ENCODE results near the gene OR10V1.
"Not testable (repeated sequence)": the region's sequence is repeated elsewhere in the genome, so short reads cannot be mapped to it uniquely, and the experiment has no call there.

The OR10V1 gene

GRCh38 chr11:59691156-59691555 is 22.5 kb downstream of the OR10V1 start:
- Histone ChIP-seq H3K27ac (ENCODE audit: low read depth in 2 of 2, low read length in 2 of 2) (no peak overlapping the region), H3K4me1 (ENCODE audit: control insufficient read depth in 2 of 2, insufficient read depth in 2 of 2, low read length in 2 of 2) (peaks cover 4 to 9% of the 10 kb centered on the region in 2 donors), H3K4me3 (ENCODE audit: low read length in 2 of 2) (no peak overlapping the region), H3K9me3 (ENCODE audit: control insufficient read depth in 2 of 2, low read length in 2 of 2) (peaks cover 3 to 10% of the 10 kb centered on the region in 2 donors), H3K9ac (ENCODE audit: low read depth in 1 of 2, low read length in 2 of 2) (no peak overlapping the region), H3K36me3 (ENCODE audit: control insufficient read depth in 2 of 2, insufficient read depth in 2 of 2, low read length in 2 of 2) (no peaks in the 10 kb centered on the region), H3K27me3 (ENCODE audit: control insufficient read depth in 2 of 2, insufficient read depth in 2 of 2, low read length in 2 of 2) (no peaks in the 10 kb centered on the region)

GRCh38 chr11:59689015-59689414 is 24.6 kb downstream of the OR10V1 start:
- peaks cover 4 to 9% of the 10 kb centered on the region in 2 donors for H3K4me1 ChIP-seq (ENCODE audit: control insufficient read depth in 2 of 2, insufficient read depth in 2 of 2, low read length in 2 of 2)
- no peaks in the 10 kb centered on the region for H3K27me3 ChIP-seq (ENCODE audit: control insufficient read depth in 2 of 2, insufficient read depth in 2 of 2, low read length in 2 of 2)
- peak overlapping the region in 1 of 2 donors; percentile 3 for H3K4me3 ChIP-seq (ENCODE audit: low read length in 2 of 2)
- H3K9me3 ChIP-seq (ENCODE audit: control insufficient read depth in 2 of 2, low read length in 2 of 2): peaks cover 3 to 10% of the 10 kb centered on the region in 2 donors
- no peaks in the 10 kb centered on the region for H3K36me3 ChIP-seq (ENCODE audit: control insufficient read depth in 2 of 2, insufficient read depth in 2 of 2, low read length in 2 of 2)
- no peak overlapping the region for H3K9ac ChIP-seq (ENCODE audit: low read depth in 1 of 2, low read length in 2 of 2)
- no peak overlapping the region for H3K27ac ChIP-seq (ENCODE audit: low read depth in 2 of 2, low read length in 2 of 2)

- not testable (repeated sequence) for H3K9me3 ChIP-seq (ENCODE audit: control insufficient read depth in 2 of 2, low read length in 2 of 2); H3K36me3 ChIP-seq (ENCODE audit: control insufficient read depth in 2 of 2, insufficient read depth in 2 of 2, low read length in 2 of 2); H3K4me1 ChIP-seq (ENCODE audit: control insufficient read depth in 2 of 2, insufficient read depth in 2 of 2, low read length in 2 of 2); H3K9ac ChIP-seq (ENCODE audit: low read depth in 1 of 2, low read length in 2 of 2); H3K27me3 ChIP-seq (ENCODE audit: control insufficient read depth in 2 of 2, insufficient read depth in 2 of 2, low read length in 2 of 2); H3K4me3 ChIP-seq (ENCODE audit: low read length in 2 of 2); H3K27ac ChIP-seq (ENCODE audit: low read depth in 2 of 2, low read length in 2 of 2)
Measured at GRCh38 chr11:59681260-59681725, 32.4 kb downstream of the OR10V1 start.

- Histone ChIP-seq H3K9ac (ENCODE audit: low read depth in 1 of 2, low read length in 2 of 2) (peak overlapping the region in 1 of 2 donors; percentile 26), H3K9me3 (ENCODE audit: control insufficient read depth in 2 of 2, low read length in 2 of 2) (no peaks in the 10 kb centered on the region), H3K4me1 (ENCODE audit: control insufficient read depth in 2 of 2, insufficient read depth in 2 of 2, low read length in 2 of 2) (peaks cover 0 to 2% of the 10 kb centered on the region in 2 donors), H3K27ac (ENCODE audit: low read depth in 2 of 2, low read length in 2 of 2) (no peak overlapping the region), H3K36me3 (ENCODE audit: control insufficient read depth in 2 of 2, insufficient read depth in 2 of 2, low read length in 2 of 2) (no peaks in the 10 kb centered on the region), H3K4me3 (ENCODE audit: low read length in 2 of 2) (no peak overlapping the region), H3K27me3 (ENCODE audit: control insufficient read depth in 2 of 2, insufficient read depth in 2 of 2, low read length in 2 of 2) (no peaks in the 10 kb centered on the region)
Measured at GRCh38 chr11:59680287-59681154, 33.1 kb downstream of the OR10V1 start.

- no peaks in the 10 kb centered on the region for H3K9me3 ChIP-seq (ENCODE audit: control insufficient read depth in 2 of 2, low read length in 2 of 2)
- no peak overlapping the region for H3K27ac ChIP-seq (ENCODE audit: low read depth in 2 of 2, low read length in 2 of 2)
- H3K27me3 ChIP-seq (ENCODE audit: control insufficient read depth in 2 of 2, insufficient read depth in 2 of 2, low read length in 2 of 2): no peaks in the 10 kb centered on the region
- H3K36me3 ChIP-seq (ENCODE audit: control insufficient read depth in 2 of 2, insufficient read depth in 2 of 2, low read length in 2 of 2): no peaks in the 10 kb centered on the region
- H3K9ac ChIP-seq (ENCODE audit: low read depth in 1 of 2, low read length in 2 of 2): no peak overlapping the region
- peaks cover 0 to 2% of the 10 kb centered on the region in 2 donors for H3K4me1 ChIP-seq (ENCODE audit: control insufficient read depth in 2 of 2, insufficient read depth in 2 of 2, low read length in 2 of 2)
- no peak overlapping the region for H3K4me3 ChIP-seq (ENCODE audit: low read length in 2 of 2)
Measured at GRCh38 chr11:59679347-59679746, 34.3 kb downstream of the OR10V1 start.

- H3K27ac ChIP-seq (ENCODE audit: low read depth in 2 of 2, low read length in 2 of 2): no peak overlapping the region
- no peak overlapping the region for H3K9ac ChIP-seq (ENCODE audit: low read depth in 1 of 2, low read length in 2 of 2)
- H3K4me1 ChIP-seq (ENCODE audit: control insufficient read depth in 2 of 2, insufficient read depth in 2 of 2, low read length in 2 of 2): peaks cover 0 to 2% of the 10 kb centered on the region in 2 donors
- no peaks in the 10 kb centered on the region for H3K36me3 ChIP-seq (ENCODE audit: control insufficient read depth in 2 of 2, insufficient read depth in 2 of 2, low read length in 2 of 2)
- no peaks in the 10 kb centered on the region for H3K9me3 ChIP-seq (ENCODE audit: control insufficient read depth in 2 of 2, low read length in 2 of 2)
- no peak overlapping the region for H3K4me3 ChIP-seq (ENCODE audit: low read length in 2 of 2)
- no peaks in the 10 kb centered on the region for H3K27me3 ChIP-seq (ENCODE audit: control insufficient read depth in 2 of 2, insufficient read depth in 2 of 2, low read length in 2 of 2)
Measured at GRCh38 chr11:59678813-59679165, 34.9 kb downstream of the OR10V1 start.

GRCh38 chr11:59678118-59678812 is 35.4 kb downstream of the OR10V1 start:
- no peak overlapping the region for H3K4me3 ChIP-seq (ENCODE audit: low read length in 2 of 2)
- no peak overlapping the region for H3K27ac ChIP-seq (ENCODE audit: low read depth in 2 of 2, low read length in 2 of 2)
- peaks cover 0 to 2% of the 10 kb centered on the region in 2 donors for H3K4me1 ChIP-seq (ENCODE audit: control insufficient read depth in 2 of 2, insufficient read depth in 2 of 2, low read length in 2 of 2)
- H3K36me3 ChIP-seq (ENCODE audit: control insufficient read depth in 2 of 2, insufficient read depth in 2 of 2, low read length in 2 of 2): no peaks in the 10 kb centered on the region
- H3K9me3 ChIP-seq (ENCODE audit: control insufficient read depth in 2 of 2, low read length in 2 of 2): no peaks in the 10 kb centered on the region
- H3K27me3 ChIP-seq (ENCODE audit: control insufficient read depth in 2 of 2, insufficient read depth in 2 of 2, low read length in 2 of 2): no peaks in the 10 kb centered on the region
- no peak overlapping the region for H3K9ac ChIP-seq (ENCODE audit: low read depth in 1 of 2, low read length in 2 of 2)

GRCh38 chr11:59676205-59676604 is 37.4 kb downstream of the OR10V1 start:
- Histone ChIP-seq H3K36me3 (ENCODE audit: control insufficient read depth in 2 of 2, insufficient read depth in 2 of 2, low read length in 2 of 2) (no peaks in the 10 kb centered on the region), H3K27ac (ENCODE audit: low read depth in 2 of 2, low read length in 2 of 2) (no peak overlapping the region), H3K9ac (ENCODE audit: low read depth in 1 of 2, low read length in 2 of 2) (no peak overlapping the region), H3K4me1 (ENCODE audit: control insufficient read depth in 2 of 2, insufficient read depth in 2 of 2, low read length in 2 of 2) (peaks cover 0 to under 1% of the 10 kb centered on the region in 2 donors), H3K9me3 (ENCODE audit: control insufficient read depth in 2 of 2, low read length in 2 of 2) (no peaks in the 10 kb centered on the region), H3K4me3 (ENCODE audit: low read length in 2 of 2) (no peak overlapping the region), H3K27me3 (ENCODE audit: control insufficient read depth in 2 of 2, insufficient read depth in 2 of 2, low read length in 2 of 2) (no peaks in the 10 kb centered on the region)

GRCh38 chr11:59674291-59674690 is 39.4 kb downstream of the OR10V1 start:
- Histone ChIP-seq H3K9me3 (ENCODE audit: control insufficient read depth in 2 of 2, low read length in 2 of 2) (no peaks in the 10 kb centered on the region), H3K36me3 (ENCODE audit: control insufficient read depth in 2 of 2, insufficient read depth in 2 of 2, low read length in 2 of 2) (no peaks in the 10 kb centered on the region), H3K4me1 (ENCODE audit: control insufficient read depth in 2 of 2, insufficient read depth in 2 of 2, low read length in 2 of 2) (peaks cover 7 to 8% of the 10 kb centered on the region in 2 donors), H3K9ac (ENCODE audit: low read depth in 1 of 2, low read length in 2 of 2) (no peak overlapping the region), H3K27ac (ENCODE audit: low read depth in 2 of 2, low read length in 2 of 2) (no peak overlapping the region), H3K27me3 (ENCODE audit: control insufficient read depth in 2 of 2, insufficient read depth in 2 of 2, low read length in 2 of 2) (no peaks in the 10 kb centered on the region), H3K4me3 (ENCODE audit: low read length in 2 of 2) (no peak overlapping the region)

- H3K27me3 ChIP-seq (ENCODE audit: control insufficient read depth in 2 of 2, insufficient read depth in 2 of 2, low read length in 2 of 2): no peaks in the 10 kb centered on the region
- H3K4me3 ChIP-seq (ENCODE audit: low read length in 2 of 2): no peak overlapping the region
- H3K9ac ChIP-seq (ENCODE audit: low read depth in 1 of 2, low read length in 2 of 2): no peak overlapping the region
- peaks cover 7 to 8% of the 10 kb centered on the region in 2 donors for H3K4me1 ChIP-seq (ENCODE audit: control insufficient read depth in 2 of 2, insufficient read depth in 2 of 2, low read length in 2 of 2)
- no peaks in the 10 kb centered on the region for H3K9me3 ChIP-seq (ENCODE audit: control insufficient read depth in 2 of 2, low read length in 2 of 2)
- H3K27ac ChIP-seq (ENCODE audit: low read depth in 2 of 2, low read length in 2 of 2): no peak overlapping the region
- no peaks in the 10 kb centered on the region for H3K36me3 ChIP-seq (ENCODE audit: control insufficient read depth in 2 of 2, insufficient read depth in 2 of 2, low read length in 2 of 2)
Measured at GRCh38 chr11:59673291-59673690, 40.4 kb downstream of the OR10V1 start.

All from mucosa of rectum (tissue), 2 donors.